Measurements from ENCODE around the gene SMG7. TPM values are rescaled to one million over a fixed set of nuclear protein-coding genes. Genes with fewer than 3 reads are reported as not detected.
A peak's percentile ranks its signal among the peaks of the same experiment; 100 is the strongest.

The SMG7 gene
- total and polyA plus RNA-seq, 8 donors = 49.6 to 69.6 (median 64.8) TPM

DNA sequence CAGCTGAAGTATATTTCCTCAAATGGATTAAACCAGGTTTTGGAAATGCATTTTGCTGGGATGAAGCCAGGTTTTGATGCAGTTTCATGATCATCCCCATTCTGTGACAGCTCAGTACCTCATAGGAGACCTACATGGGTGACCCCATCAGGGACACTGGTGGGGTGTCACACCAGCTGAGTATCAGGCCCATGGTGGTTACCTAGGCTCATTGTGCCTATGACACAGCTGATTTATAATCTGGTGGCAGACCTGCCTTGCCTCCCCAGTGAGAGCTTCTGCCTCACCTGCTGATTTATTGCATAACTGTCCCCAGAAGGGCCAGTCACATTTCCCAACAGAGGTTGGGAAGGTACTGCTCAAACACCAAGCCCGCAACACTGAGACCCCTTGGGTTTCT is 114.2 kb downstream of the SMG7 start:
- DNase-seq = no peak
- peaks cover 0 to 67% of the 10 kb centered on the region in 2 donors for H3K4me1 ChIP-seq
- intact Hi-C loops (cut with DNase I) = no loop called here
- TF ChIP-seq, protein P1, sequence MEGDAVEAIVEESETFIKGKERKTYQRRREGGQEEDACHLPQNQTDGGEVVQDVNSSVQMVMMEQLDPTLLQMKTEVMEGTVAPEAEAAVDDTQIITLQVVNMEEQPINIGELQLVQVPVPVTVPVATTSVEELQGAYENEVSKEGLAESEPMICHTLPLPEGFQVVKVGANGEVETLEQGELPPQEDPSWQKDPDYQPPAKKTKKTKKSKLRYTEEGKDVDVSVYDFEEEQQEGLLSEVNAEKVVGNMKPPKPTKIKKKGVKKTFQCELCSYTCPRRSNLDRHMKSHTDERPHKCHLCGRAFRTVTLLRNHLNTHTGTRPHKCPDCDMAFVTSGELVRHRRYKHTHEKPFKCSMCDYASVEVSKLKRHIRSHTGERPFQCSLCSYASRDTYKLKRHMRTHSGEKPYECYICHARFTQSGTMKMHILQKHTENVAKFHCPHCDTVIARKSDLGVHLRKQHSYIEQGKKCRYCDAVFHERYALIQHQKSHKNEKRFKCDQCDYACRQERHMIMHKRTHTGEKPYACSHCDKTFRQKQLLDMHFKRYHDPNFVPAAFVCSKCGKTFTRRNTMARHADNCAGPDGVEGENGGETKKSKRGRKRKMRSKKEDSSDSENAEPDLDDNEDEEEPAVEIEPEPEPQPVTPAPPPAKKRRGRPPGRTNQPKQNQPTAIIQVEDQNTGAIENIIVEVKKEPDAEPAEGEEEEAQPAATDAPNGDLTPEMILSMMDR (IDR thresholded peaks at IDR 0.05) = no peak
- H3K4me3 ChIP-seq = peak overlapping the region in 1 of 2 donors; percentile 50
- H3K27me3 ChIP-seq = no peaks in the 10 kb centered on the region
- no peaks in the 10 kb centered on the region for H3K9me3 ChIP-seq
- no peak for ATAC-seq
- H3K27ac ChIP-seq = peak overlapping the region in 1 of 2 donors; percentile 93
- H3K36me3 ChIP-seq = peaks cover 0 to 41% of the 10 kb centered on the region in 2 donors

DNA sequence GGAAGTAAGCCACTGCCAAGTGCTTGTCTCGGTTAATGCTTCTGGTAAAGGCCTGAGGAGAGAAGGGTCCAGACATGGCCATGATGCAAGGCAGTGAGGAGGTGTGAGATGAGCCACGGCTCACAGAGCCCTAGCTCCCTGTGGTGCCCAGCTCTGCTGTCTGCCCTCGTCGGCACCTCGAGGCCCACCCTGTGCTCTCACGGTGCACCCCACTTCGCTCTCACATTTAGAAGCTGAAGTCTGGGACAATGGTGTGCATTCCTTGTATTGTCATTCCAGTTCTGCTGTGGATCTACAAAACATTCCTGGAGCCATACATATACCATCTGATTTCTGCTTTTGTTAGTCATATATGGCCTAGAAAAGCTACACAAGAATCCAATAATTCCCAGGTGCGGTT is 114.6 kb downstream of the SMG7 start:
- peak overlapping the region in 1 of 2 donors; percentile 93 for H3K27ac ChIP-seq
- intact Hi-C loops (cut with DNase I) = no loop called here
- H3K27me3 ChIP-seq = no peaks in the 10 kb centered on the region
- peak overlapping the region in 1 of 2 donors; percentile 50 for H3K4me3 ChIP-seq
- peaks cover 0 to 67% of the 10 kb centered on the region in 2 donors for H3K4me1 ChIP-seq
- no peak for DNase-seq
- TF ChIP-seq, protein P1 (IDR thresholded peaks at IDR 0.05) = no peak
- no peaks in the 10 kb centered on the region for H3K9me3 ChIP-seq
- ATAC-seq = no peak
- H3K36me3 ChIP-seq = peaks cover 0 to 36% of the 10 kb centered on the region in 2 donors

DNA sequence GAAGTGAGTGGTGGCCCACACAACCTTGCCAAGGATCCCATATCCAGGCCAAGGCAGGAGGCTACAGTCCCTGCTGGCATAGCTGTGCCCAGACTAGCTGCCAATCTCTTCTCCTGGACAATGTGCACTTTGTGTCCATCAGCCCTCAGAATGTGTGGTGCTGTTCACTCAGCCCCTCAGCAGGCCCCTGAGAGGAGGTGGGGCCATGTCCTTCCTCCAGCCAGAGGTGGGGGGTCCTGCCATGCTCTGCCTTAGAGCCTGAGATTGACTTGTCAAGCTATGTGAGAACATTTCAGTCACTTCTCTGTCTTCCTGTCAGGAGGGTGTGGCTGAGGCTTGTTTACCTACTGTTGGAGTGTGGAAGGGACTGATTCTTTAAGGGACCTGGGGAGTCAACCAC is 116.5 kb downstream of the SMG7 start:
- Histone ChIP-seq H3K4me1 (peaks cover 0 to 68% of the 10 kb centered on the region in 2 donors), H3K4me3 (peak overlapping the region; percentile 5 to 50), H3K9me3 (no peaks in the 10 kb centered on the region), H3K27ac (peak overlapping the region; percentile 76 to 93), H3K36me3 (peaks cover 0 to 33% of the 10 kb centered on the region in 2 donors), H3K27me3 (no peaks in the 10 kb centered on the region)
- TF ChIP-seq, protein P1 (IDR thresholded peaks at IDR 0.05) = no peak
- ATAC-seq (peak; percentile 64), DNase-seq (no peak)
- intact Hi-C loops (cut with DNase I) = no loop called here

DNA sequence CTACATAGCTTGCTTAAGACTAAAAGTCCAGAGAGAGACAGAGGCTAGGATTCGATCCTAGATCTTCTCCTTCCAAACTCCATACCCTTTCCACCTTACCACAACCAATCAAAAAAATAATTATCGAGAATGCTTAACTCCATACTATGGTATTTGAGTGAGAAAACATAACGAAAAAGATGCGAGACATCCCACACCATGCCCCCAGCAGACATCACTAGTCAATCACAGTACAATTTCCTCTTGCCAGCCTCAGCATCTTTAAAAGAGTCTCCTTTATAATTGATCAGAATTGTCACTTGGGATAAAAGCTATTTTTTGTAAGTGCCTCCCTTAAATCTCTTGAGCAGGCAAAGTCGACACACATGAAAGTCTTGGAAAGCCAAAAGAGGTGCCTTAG is 117.1 kb downstream of the SMG7 start:
- ATAC-seq = no peak
- Histone ChIP-seq H3K27ac (peak overlapping the region; percentile 76 to 93), H3K36me3 (peaks cover 0 to 28% of the 10 kb centered on the region in 2 donors), H3K27me3 (no peaks in the 10 kb centered on the region), H3K4me1 (peaks cover 0 to 68% of the 10 kb centered on the region in 2 donors), H3K9me3 (no peaks in the 10 kb centered on the region), H3K4me3 (peak overlapping the region; percentile 5 to 50)
- TF ChIP-seq, protein P1 (IDR thresholded peaks at IDR 0.05) = no peak
- intact Hi-C loops (cut with DNase I) = no loop called here
- DNase-seq = no peak

DNA sequence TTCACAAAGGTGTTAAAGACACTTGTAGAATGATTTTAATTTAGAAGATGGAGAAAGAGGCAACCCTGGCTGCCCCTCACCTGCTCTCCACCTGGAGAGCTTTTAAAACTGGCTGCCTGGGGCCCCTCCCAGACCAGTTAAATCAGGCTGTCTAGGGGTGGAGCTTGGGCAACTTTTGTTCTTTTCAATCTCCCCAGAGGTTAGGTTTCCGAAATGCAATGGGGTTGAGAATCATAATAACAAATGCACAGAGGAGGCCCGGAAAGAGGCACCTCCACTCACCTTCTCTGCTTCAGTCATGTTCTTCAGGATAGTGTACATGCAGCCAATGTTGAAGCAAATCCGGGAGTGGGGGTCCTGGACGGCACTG is 117.6 kb downstream of the SMG7 start:
- no peaks in the 10 kb centered on the region for H3K9me3 ChIP-seq
- intact Hi-C loops (cut with DNase I) = no loop called here
- TF ChIP-seq, protein P1 (IDR thresholded peaks at IDR 0.05) = no peak

More for the DNA sequence above, 117.6 kb downstream of the SMG7 start:
- Histone ChIP-seq H3K4me1 (peaks cover 0 to 63% of the 10 kb centered on the region in 2 donors), H3K27ac (peak overlapping the region; percentile 76 to 93), H3K27me3 (no peaks in the 10 kb centered on the region), H3K36me3 (peaks cover 0 to 23% of the 10 kb centered on the region in 2 donors), H3K4me3 (peak overlapping the region; percentile 5 to 50)
- DNase-seq (no peak), ATAC-seq (no peak)
